ENCODE data around the gene SUSD4.

GRCh38 chr1:223204424-223204823, 159.6 kb downstream of the SUSD4 start:
- TF ChIP-seq, protein P1, sequence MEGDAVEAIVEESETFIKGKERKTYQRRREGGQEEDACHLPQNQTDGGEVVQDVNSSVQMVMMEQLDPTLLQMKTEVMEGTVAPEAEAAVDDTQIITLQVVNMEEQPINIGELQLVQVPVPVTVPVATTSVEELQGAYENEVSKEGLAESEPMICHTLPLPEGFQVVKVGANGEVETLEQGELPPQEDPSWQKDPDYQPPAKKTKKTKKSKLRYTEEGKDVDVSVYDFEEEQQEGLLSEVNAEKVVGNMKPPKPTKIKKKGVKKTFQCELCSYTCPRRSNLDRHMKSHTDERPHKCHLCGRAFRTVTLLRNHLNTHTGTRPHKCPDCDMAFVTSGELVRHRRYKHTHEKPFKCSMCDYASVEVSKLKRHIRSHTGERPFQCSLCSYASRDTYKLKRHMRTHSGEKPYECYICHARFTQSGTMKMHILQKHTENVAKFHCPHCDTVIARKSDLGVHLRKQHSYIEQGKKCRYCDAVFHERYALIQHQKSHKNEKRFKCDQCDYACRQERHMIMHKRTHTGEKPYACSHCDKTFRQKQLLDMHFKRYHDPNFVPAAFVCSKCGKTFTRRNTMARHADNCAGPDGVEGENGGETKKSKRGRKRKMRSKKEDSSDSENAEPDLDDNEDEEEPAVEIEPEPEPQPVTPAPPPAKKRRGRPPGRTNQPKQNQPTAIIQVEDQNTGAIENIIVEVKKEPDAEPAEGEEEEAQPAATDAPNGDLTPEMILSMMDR (IDR thresholded peaks at IDR 0.05): no peak
- no peak for TF ChIP-seq POLR2A (IDR thresholded peaks at IDR 0.05)

Measured in prostate gland (tissue), 2 donors.